Measurements from ENCODE around the gene PPM1H.
A peak's percentile ranks its signal among the peaks of the same experiment; 100 is the strongest.

PPM1H gene

GRCh38 chr12:62689042-62689839 lies 245.7 kb downstream of the PPM1H start:
- H3K27ac ChIP-seq (ENCODE audit: extremely low read depth, low read depth, low read length), result no peak overlapping the region
- ChIA-PET CTCF (interaction anchor here (0.7 kb wide), 1 partner anchor 1359 kb away, joined by 3 read pairs; no protein-coding TSS in a partner anchor), POLR2A (no interaction called here)
- H3K9me3 ChIP-seq (ENCODE audit: control insufficient read depth, insufficient read depth, low read depth, low read length), result no peaks in the 10 kb centered on the region
- H3K4me1 ChIP-seq (ENCODE audit: control insufficient read depth, insufficient read depth, low read length), result no peaks in the 10 kb centered on the region
- H3K4me3 ChIP-seq (ENCODE audit: low read depth, low read length), result no peak overlapping the region
- peaks cover 8 to 55% of the 10 kb centered on the region in 2 experiments for H3K36me3 ChIP-seq (ENCODE audit: control insufficient read depth in 2 of 2, insufficient read depth in 1 of 2, low read length in 2 of 2)
- TF ChIP-seq ZNF76 (tag by site-specific recombination; IDR thresholded peaks at IDR 0.05; ENCODE audit: borderline replicate concordance, low read depth) (no peak), ZNF146 (tag by site-specific recombination; IDR thresholded peaks at IDR 0.05) (no peak), ZNF404 (tag by site-specific recombination; IDR thresholded peaks at IDR 0.05) (no peak), ZNF292 (tag by site-specific recombination; IDR thresholded peaks at IDR 0.05; ENCODE audit: borderline replicate concordance, low read depth) (no peak), ZNF169 (tag by site-specific recombination; IDR thresholded peaks at IDR 0.05) (no peak)

GRCh38 chr12:62686938-62687337 lies 248.0 kb downstream of the PPM1H start:
- H3K4me1 ChIP-seq (ENCODE audit: control insufficient read depth, insufficient read depth, low read length), result no peaks in the 10 kb centered on the region
- ChIA-PET POLR2A (no interaction called here), CTCF (no interaction called here)
- no peak overlapping the region for H3K27ac ChIP-seq (ENCODE audit: extremely low read depth, low read depth, low read length)
- H3K9me3 ChIP-seq (ENCODE audit: control insufficient read depth, insufficient read depth, low read depth, low read length), result no peaks in the 10 kb centered on the region
- TF ChIP-seq ZNF449 (tag by site-specific recombination; IDR thresholded peaks at IDR 0.05) (peak; percentile 80), FEZF1 (tag by site-specific recombination; IDR thresholded peaks at IDR 0.05) (no peak)
- H3K36me3 ChIP-seq (ENCODE audit: control insufficient read depth in 2 of 2, insufficient read depth in 1 of 2, low read length in 2 of 2), result peaks cover 8 to 39% of the 10 kb centered on the region in 2 experiments
- H3K4me3 ChIP-seq (ENCODE audit: low read depth, low read length), result no peak overlapping the region

- Histone ChIP-seq H3K4me3 (ENCODE audit: low read depth, low read length) (no peak overlapping the region), H3K4me1 (ENCODE audit: control insufficient read depth, insufficient read depth, low read length) (no peaks in the 10 kb centered on the region), H3K9me3 (ENCODE audit: control insufficient read depth, insufficient read depth, low read depth, low read length) (no peaks in the 10 kb centered on the region), H3K27ac (ENCODE audit: extremely low read depth, low read depth, low read length) (no peak overlapping the region), H3K36me3 (ENCODE audit: control insufficient read depth in 2 of 2, insufficient read depth in 1 of 2, low read length in 2 of 2) (peaks cover 8 to 26% of the 10 kb centered on the region in 2 experiments)
- ChIA-PET POLR2A (no interaction called here), CTCF (no interaction called here)
- TF ChIP-seq PRDM4 (tag by site-specific recombination; IDR thresholded peaks at IDR 0.05) (no peak), EGR2 (tag by site-specific recombination; IDR thresholded peaks at IDR 0.05; ENCODE audit: low read depth) (no peak), ZNF416 (tag by site-specific recombination; IDR thresholded peaks at IDR 0.05) (no peak), ZBTB7A (tag by site-specific recombination; IDR thresholded peaks at IDR 0.05; ENCODE audit: low read depth) (no peak), ZNF600 (tag by site-specific recombination; IDR thresholded peaks at IDR 0.05) (no peak), ZNF311 (tag by site-specific recombination; IDR thresholded peaks at IDR 0.05; ENCODE audit: borderline replicate concordance) (no peak), ZNF138 (tag by site-specific recombination; IDR thresholded peaks at IDR 0.05; ENCODE audit: borderline replicate concordance) (no peak), ZNF501 (tag by site-specific recombination; IDR thresholded peaks at IDR 0.05) (no peak), ZBTB11 (tag by site-specific recombination; conservative IDR thresholded peaks at IDR 0.05; ENCODE audit: low read depth) (no peak), SETDB1 (IDR thresholded peaks at IDR 0.05; ENCODE audit: insufficient read length, low read length) (no peak), YY2 (tag by site-specific recombination; IDR thresholded peaks at IDR 0.05) (no peak)
These were observed 250.2 kb downstream of the PPM1H start for GRCh38 chr12:62684570-62685295.
